ENCODE measurements around the gene ATP7B. TPM values are rescaled to one million over a fixed set of nuclear protein-coding genes. Genes with fewer than 3 reads are reported as not detected.

Gene ATP7B
- total and polyA plus RNA-seq, 2 donors (not counting 3 experiments of a cell fraction or from before 2014, with no cell fraction given), result 4.2 to 8.0 TPM

- Histone ChIP-seq H3K27me3 (ENCODE audit: control insufficient read depth in 2 of 2, insufficient read depth in 2 of 2, low read length in 2 of 2) (peaks cover 0 to 2% of the 10 kb centered on the region in 2 experiments), H3K79me2 (ENCODE audit: control insufficient read depth, insufficient read depth, low read length) (no peaks in the 10 kb centered on the region), H4K20me1 (replicated peaks; ENCODE audit: control insufficient read depth, extremely low read depth, insufficient read depth, low read length) (no peaks in the 10 kb centered on the region), H3K9me1 (replicated peaks; ENCODE audit: control insufficient read depth, extremely low read depth, insufficient read depth, low read length) (no peaks in the 10 kb centered on the region), H3K4me1 (ENCODE audit: control insufficient read depth, extremely low read depth, insufficient read depth, low read length) (no peaks in the 10 kb centered on the region), H2AFZ (ENCODE audit: low read depth, low read length) (no peak overlapping the region), H3K27ac (ENCODE audit: insufficient read depth, low read depth, low read length) (no peak overlapping the region), H3K9ac (replicated peaks; ENCODE audit: extremely low read depth, insufficient read depth, low read length) (no peak overlapping the region), H3K36me3 (ENCODE audit: control insufficient read depth in 2 of 2, extremely low read depth in 1 of 2, insufficient read depth in 2 of 2, low read length in 2 of 2) (no peaks in the 10 kb centered on the region), H3K9me3 (replicated peaks; ENCODE audit: control insufficient read depth, insufficient read depth, low read length) (no peaks in the 10 kb centered on the region), H3K4me2 (ENCODE audit: insufficient read depth, low read length) (no peak overlapping the region), H3K4me3 (replicated peaks in 1 of 3; ENCODE audit: insufficient read depth in 1 of 3, low read depth in 1 of 3, low read length in 3 of 3) (no peak overlapping the region)
- TF ChIP-seq POLR2AphosphoS5 (IDR thresholded peaks at IDR 0.05; ENCODE audit: insufficient read depth, low read depth, low read length) (no peak), CTCF (IDR thresholded peaks at IDR 0.05; ENCODE audit: extremely low read depth in 1 of 2, insufficient read depth in 1 of 2, low read depth in 1 of 2, low read length in 2 of 2) (no peak), POLR2A (IDR thresholded peaks at IDR 0.05; ENCODE audit: low read depth, low read length) (no peak)
- intact Hi-C loops (cut with micrococcal nuclease) (no loop called here), dilution Hi-C loops (cut with MboI; ENCODE audit: extremely low pct_ligation_motif_present, low sequenced_read_pairs) (no loop called here)
- no TSS peak for BruUV-seq (replicated peaks)
- ChIA-PET CTCF (interaction anchor here (1.3 to 2.9 kb wide), 2 partner anchors 9 to 18 kb away, joined by 3 to 8 read pairs; no protein-coding TSS in a partner anchor), POLR2A (no interaction called here)
- FAIRE-seq (no peak), DNase-seq (ENCODE audit: low read depth, low spot score) (no peak)
Measured at GRCh38 chr13:51914137-51914493, 97.1 kb downstream of the ATP7B start.

- H4K20me1 ChIP-seq (replicated peaks; ENCODE audit: control insufficient read depth, extremely low read depth, insufficient read depth, low read length), result no peaks in the 10 kb centered on the region
- BruUV-seq (replicated peaks), result no TSS peak
- no peak for TF ChIP-seq POLR2AphosphoS5 (IDR thresholded peaks at IDR 0.05; ENCODE audit: insufficient read depth, low read depth, low read length)
- TF ChIP-seq POLR2A (IDR thresholded peaks at IDR 0.05; ENCODE audit: low read depth, low read length), result no peak
- TF ChIP-seq CTCF (IDR thresholded peaks at IDR 0.05; ENCODE audit: extremely low read depth in 1 of 2, insufficient read depth in 1 of 2, low read depth in 1 of 2, low read length in 2 of 2), result no peak
- TF ChIP-seq GATA2 (IDR thresholded peaks at IDR 0.05; ENCODE audit: insufficient read depth, insufficient read length, low read depth, low read length), result no peak
- TF ChIP-seq JUN (IDR thresholded peaks at IDR 0.05; ENCODE audit: borderline replicate concordance, insufficient read depth, insufficient read length, low read depth), result no peak
- no peak for TF ChIP-seq EZH2 (IDR thresholded peaks at IDR 0.05; ENCODE audit: borderline replicate concordance, low read depth, low read length, severe bottlenecking)
- TF ChIP-seq MAX (IDR thresholded peaks at IDR 0.05; ENCODE audit: insufficient read depth, insufficient read length), result no peak
- TF ChIP-seq MYC (IDR thresholded peaks at IDR 0.05; ENCODE audit: low read depth, low read length), result no peak
- no peak for TF ChIP-seq FOS (IDR thresholded peaks at IDR 0.05; ENCODE audit: borderline replicate concordance, insufficient read depth, low read length)
- CTCF ChIA-PET, result interaction anchor here (1.2 to 2.9 kb wide), 3 partner anchors 10 to 18 kb away, joined by 3 to 8 read pairs (median 3); no protein-coding TSS in a partner anchor
- no peaks in the 10 kb centered on the region for H3K36me3 ChIP-seq (ENCODE audit: control insufficient read depth in 2 of 2, extremely low read depth in 1 of 2, insufficient read depth in 2 of 2, low read length in 2 of 2)
- H3K4me3 ChIP-seq (replicated peaks in 1 of 3; ENCODE audit: insufficient read depth in 1 of 3, low read depth in 1 of 3, low read length in 3 of 3), result no peak overlapping the region
- intact Hi-C loops (cut with micrococcal nuclease), result no loop called here
- FAIRE-seq, result peak; percentile 4
- H3K27me3 ChIP-seq (ENCODE audit: control insufficient read depth in 2 of 2, insufficient read depth in 2 of 2, low read length in 2 of 2), result peaks cover 0 to 2% of the 10 kb centered on the region in 2 experiments
- no peak overlapping the region for H2AFZ ChIP-seq (ENCODE audit: low read depth, low read length)
- no peak overlapping the region for H3K9ac ChIP-seq (replicated peaks; ENCODE audit: extremely low read depth, insufficient read depth, low read length)
- no peak overlapping the region for H3K4me2 ChIP-seq (ENCODE audit: insufficient read depth, low read length)
- POLR2A ChIA-PET, result no interaction called here
- no peak for DNase-seq (ENCODE audit: low read depth, low spot score)
- dilution Hi-C loops (cut with MboI; ENCODE audit: extremely low pct_ligation_motif_present, low sequenced_read_pairs), result no loop called here
- H3K9me3 ChIP-seq (replicated peaks; ENCODE audit: control insufficient read depth, insufficient read depth, low read length), result no peaks in the 10 kb centered on the region
- no peak overlapping the region for H3K27ac ChIP-seq (ENCODE audit: insufficient read depth, low read depth, low read length)
- no peaks in the 10 kb centered on the region for H3K79me2 ChIP-seq (ENCODE audit: control insufficient read depth, insufficient read depth, low read length)
- no peaks in the 10 kb centered on the region for H3K9me1 ChIP-seq (replicated peaks; ENCODE audit: control insufficient read depth, extremely low read depth, insufficient read depth, low read length)
- no peaks in the 10 kb centered on the region for H3K4me1 ChIP-seq (ENCODE audit: control insufficient read depth, extremely low read depth, insufficient read depth, low read length)
Measured at GRCh38 chr13:51913421-51914136, 97.7 kb downstream of the ATP7B start.
